ENCODE results near the gene TBC1D28.
"Not testable (repeated sequence)": the region's sequence is repeated elsewhere in the genome, so short reads cannot be mapped to it uniquely, and the experiment has no call there.

Gene TBC1D28

GRCh38 chr17:18617613-18618012 lies 26.6 kb downstream of the TBC1D28 start:
- not testable (repeated sequence) for DNase-seq (ENCODE audit: low read depth in 1 of 2, low spot score in 1 of 2)

- not testable (repeated sequence) for DNase-seq (ENCODE audit: low read depth in 1 of 2, low spot score in 1 of 2)
Measured at GRCh38 chr17:18613016-18613415, 31.2 kb downstream of the TBC1D28 start.

GRCh38 chr17:18593138-18593537 lies 51.1 kb downstream of the TBC1D28 start:
- not testable (repeated sequence) for DNase-seq (ENCODE audit: low read depth in 1 of 2, low spot score in 1 of 2)
